ENCODE measurements around the gene CDH3. TPM values are rescaled to one million over a fixed set of nuclear protein-coding genes. Genes with fewer than 3 reads are reported as not detected.

The CDH3 gene
- total and polyA plus RNA-seq, 2 experiments from 2014 or later, result 62.4 to 77.6 TPM

DNA sequence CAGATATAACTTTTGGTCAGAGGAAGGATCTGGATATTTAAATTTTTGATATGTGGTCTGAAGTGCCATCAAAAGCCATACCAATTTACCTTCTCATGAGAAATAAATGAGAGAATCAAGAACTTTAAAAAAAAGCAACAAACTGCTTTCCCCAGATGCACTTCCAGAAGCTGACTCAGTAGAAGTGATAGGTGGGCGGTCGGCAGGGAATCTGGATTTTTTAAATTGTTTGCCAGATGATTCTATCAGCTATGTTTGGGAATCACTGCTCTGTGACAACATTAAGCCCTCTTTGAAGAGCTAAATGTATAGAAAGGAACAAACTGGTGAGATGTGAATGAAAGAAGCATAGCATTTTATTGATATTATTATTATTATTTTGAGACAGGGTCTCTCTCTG, 19.2 kb downstream of the CDH3 start:
- no peak for DNase-seq (ENCODE audit: low spot score)
- no peaks in the 10 kb centered on the region for H4K20me1 ChIP-seq (ENCODE audit: insufficient read depth, poor library complexity, severe bottlenecking)
- TF ChIP-seq CTCF (IDR thresholded peaks at IDR 0.05; ENCODE audit: poor library complexity) (no peak), EZH2phosphoT487 (IDR thresholded peaks at IDR 0.05; ENCODE audit: low read depth, severe bottlenecking, unreplicated experiment) (no peak), EZH2 (IDR thresholded peaks at IDR 0.05; ENCODE audit: borderline replicate concordance) (no peak)
- no peaks in the 10 kb centered on the region for H3K9me3 ChIP-seq (ENCODE audit: low read depth)
- no peaks in the 10 kb centered on the region for H3K27me3 ChIP-seq
- WGBS (ENCODE audit: low lambda C conversion rate, missing lambda C conversion rate), result 69% methylated on average over 2 of the region's 2 CpGs
- no peaks in the 10 kb centered on the region for H3K36me3 ChIP-seq (replicated peaks; ENCODE audit: insufficient read depth, low read depth)
- no peaks in the 10 kb centered on the region for H3K9me2 ChIP-seq (replicated peaks; ENCODE audit: insufficient read depth)
- H3K27ac ChIP-seq, result no peak overlapping the region
- no peaks in the 10 kb centered on the region for H3K4me1 ChIP-seq (ENCODE audit: insufficient read depth)
- H2AFZ ChIP-seq, result no peak overlapping the region
- H3K79me2 ChIP-seq, result no peaks in the 10 kb centered on the region
- no peak overlapping the region for H3K4me3 ChIP-seq
- no peak overlapping the region for H3K4me2 ChIP-seq

DNA sequence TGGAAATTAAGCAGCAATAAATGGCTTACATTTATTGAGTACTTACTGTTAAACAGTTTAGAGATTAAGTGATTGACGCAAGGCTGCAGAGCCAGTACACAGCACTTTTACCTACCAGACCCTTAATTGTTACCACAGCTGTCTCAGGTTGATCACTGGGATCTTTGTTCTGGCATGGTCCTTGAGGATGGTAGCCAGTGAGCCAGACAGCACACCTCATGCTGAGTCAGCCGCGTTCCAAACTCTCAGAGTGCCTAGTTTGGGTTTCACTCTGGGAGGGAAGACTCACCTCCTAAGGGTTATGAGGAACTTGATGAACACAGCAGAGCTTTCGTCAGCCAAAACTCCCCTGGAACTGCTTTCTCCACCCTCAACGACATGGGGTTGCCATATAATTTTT, 20.4 kb downstream of the CDH3 start:
- Histone ChIP-seq H3K4me3 (no peak overlapping the region), H3K4me2 (no peak overlapping the region), H3K4me1 (ENCODE audit: insufficient read depth) (no peaks in the 10 kb centered on the region), H2AFZ (no peak overlapping the region), H3K9me3 (ENCODE audit: low read depth) (no peaks in the 10 kb centered on the region), H3K27ac (no peak overlapping the region), H4K20me1 (ENCODE audit: insufficient read depth, poor library complexity, severe bottlenecking) (no peaks in the 10 kb centered on the region), H3K9me2 (replicated peaks; ENCODE audit: insufficient read depth) (no peaks in the 10 kb centered on the region), H3K79me2 (no peaks in the 10 kb centered on the region), H3K27me3 (no peaks in the 10 kb centered on the region), H3K36me3 (replicated peaks; ENCODE audit: insufficient read depth, low read depth) (no peaks in the 10 kb centered on the region)
- no peak for DNase-seq (ENCODE audit: low spot score)
- WGBS (ENCODE audit: low lambda C conversion rate, missing lambda C conversion rate), result 87% methylated on average over 5 of the region's 5 CpGs
- TF ChIP-seq CTCF (IDR thresholded peaks at IDR 0.05; ENCODE audit: poor library complexity) (no peak), EZH2 (IDR thresholded peaks at IDR 0.05; ENCODE audit: borderline replicate concordance) (no peak), EZH2phosphoT487 (IDR thresholded peaks at IDR 0.05; ENCODE audit: low read depth, severe bottlenecking, unreplicated experiment) (no peak)

GRCh38 chr16:68668266-68668665, 23.2 kb downstream of the CDH3 start:
- Histone ChIP-seq H3K4me1 (ENCODE audit: insufficient read depth) (no peaks in the 10 kb centered on the region), H3K79me2 (no peaks in the 10 kb centered on the region), H3K27ac (no peak overlapping the region), H3K27me3 (no peaks in the 10 kb centered on the region), H3K4me3 (no peak overlapping the region), H4K20me1 (ENCODE audit: insufficient read depth, poor library complexity, severe bottlenecking) (no peaks in the 10 kb centered on the region), H3K9me2 (replicated peaks; ENCODE audit: insufficient read depth) (no peaks in the 10 kb centered on the region), H3K4me2 (no peak overlapping the region), H3K9me3 (ENCODE audit: low read depth) (no peaks in the 10 kb centered on the region), H3K36me3 (replicated peaks; ENCODE audit: insufficient read depth, low read depth) (no peaks in the 10 kb centered on the region), H2AFZ (no peak overlapping the region)
- DNase-seq (ENCODE audit: low spot score), result no peak
- TF ChIP-seq EZH2phosphoT487 (IDR thresholded peaks at IDR 0.05; ENCODE audit: low read depth, severe bottlenecking, unreplicated experiment) (no peak), EZH2 (IDR thresholded peaks at IDR 0.05; ENCODE audit: borderline replicate concordance) (no peak), CTCF (IDR thresholded peaks at IDR 0.05; ENCODE audit: poor library complexity) (no peak)
- 87% methylated on average over 4 of the region's 4 CpGs for WGBS (ENCODE audit: low lambda C conversion rate, missing lambda C conversion rate)

Measured in hepatocyte (in vitro differentiated cells).